GM12891 (cell line): ENCODE data around the gene CD44.

ENCODE experiments used
- DNase-seq: peaks from one replicate; pipeline ENCODE4 v3.0.0; 2011; ENCODE audit warnings: low spot score; ENCODE audit not compliant: insufficient read length
- FAIRE-seq: peaks from 2 replicates; lab custom pipeline; 2011; peaks lifted over from hg19 to GRCh38; lab: Jason Lieb, UNC
- PAX5 ChIP-seq: IDR thresholded peaks from 2 replicates; pipeline ENCODE4 v1.6.1; 2011; ENCODE audit warnings: low read length, moderate library complexity, mild to moderate bottlenecking; ENCODE audit not compliant: insufficient read depth, severe bottlenecking
- POLR2A ChIP-seq: IDR thresholded peaks from 2 replicates; pipeline ENCODE4 v1.6.1; 2011; ENCODE audit warnings: low read depth, low read length, control low read depth
- POLR2AphosphoS5 ChIP-seq: IDR thresholded peaks from 2 replicates; pipeline ENCODE4 v1.6.1; 2011; ENCODE audit warnings: low read depth, low read length, control low read depth
- POU2F2 ChIP-seq: IDR thresholded peaks from 2 replicates; pipeline ENCODE4 v1.6.1; 2011; ENCODE audit warnings: low read depth, mild to moderate bottlenecking, control low read depth, low read length, moderate library complexity
- SPI1 ChIP-seq: IDR thresholded peaks from 2 replicates; pipeline ENCODE4 v1.6.1; 2011; ENCODE audit warnings: low read depth, low read length, control low read depth
- TAF1 ChIP-seq: IDR thresholded peaks from 2 replicates; pipeline ENCODE4 v1.6.1; 2011; ENCODE audit warnings: low read depth, low read length, control low read depth

The CD44 gene

DNA sequence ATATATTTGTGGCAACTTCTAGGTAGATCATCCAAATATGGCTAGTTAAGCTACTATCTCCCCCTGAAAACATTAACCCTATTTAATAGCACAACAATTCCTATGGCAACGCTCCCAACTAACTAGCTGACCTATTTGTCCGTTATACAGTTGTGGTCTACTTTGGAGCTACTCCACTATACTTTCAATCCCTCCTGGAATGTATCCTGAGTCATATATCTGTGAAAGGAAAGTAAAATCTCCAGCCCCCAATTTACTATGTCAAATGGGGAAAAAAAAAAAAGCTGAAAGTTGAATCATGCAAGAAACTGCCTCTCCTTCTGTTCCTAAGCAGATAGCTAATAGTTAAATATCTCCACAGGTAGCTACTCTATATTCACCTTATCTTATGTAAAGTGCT, 128.5 kb downstream of the CD44 start:
- TF ChIP-seq POLR2A, result no peak
- TF ChIP-seq PAX5, result no peak
- no peak for TF ChIP-seq SPI1
- no peak for TF ChIP-seq TAF1
- no peak for TF ChIP-seq POLR2AphosphoS5
- TF ChIP-seq POU2F2, result no peak
- no peak for FAIRE-seq
- no peak for DNase-seq

DNA sequence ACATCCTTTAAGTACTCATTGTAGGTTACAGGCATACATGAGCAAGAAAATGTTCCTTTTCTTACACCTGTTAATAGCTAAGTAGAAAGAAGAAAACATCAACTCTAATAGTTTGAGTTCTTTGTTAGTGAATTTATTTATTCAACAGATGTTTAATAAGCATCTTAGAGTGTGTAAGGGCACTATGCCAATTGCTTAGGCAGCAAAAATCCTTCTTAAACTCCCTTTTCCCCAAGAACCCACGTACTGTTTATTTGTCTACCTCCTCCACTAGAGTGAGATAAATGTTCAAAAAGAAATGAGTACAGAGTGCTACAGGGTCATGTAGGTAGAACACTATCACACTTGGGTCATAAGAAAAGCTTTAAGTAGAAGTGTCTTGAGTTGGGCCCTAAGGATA, 131.4 kb downstream of the CD44 start:
- TF ChIP-seq PAX5 (no peak), POLR2AphosphoS5 (no peak), SPI1 (no peak), TAF1 (no peak), POLR2A (no peak), POU2F2 (no peak)
- DNase-seq (no peak), FAIRE-seq (peak; percentile 43)

DNA sequence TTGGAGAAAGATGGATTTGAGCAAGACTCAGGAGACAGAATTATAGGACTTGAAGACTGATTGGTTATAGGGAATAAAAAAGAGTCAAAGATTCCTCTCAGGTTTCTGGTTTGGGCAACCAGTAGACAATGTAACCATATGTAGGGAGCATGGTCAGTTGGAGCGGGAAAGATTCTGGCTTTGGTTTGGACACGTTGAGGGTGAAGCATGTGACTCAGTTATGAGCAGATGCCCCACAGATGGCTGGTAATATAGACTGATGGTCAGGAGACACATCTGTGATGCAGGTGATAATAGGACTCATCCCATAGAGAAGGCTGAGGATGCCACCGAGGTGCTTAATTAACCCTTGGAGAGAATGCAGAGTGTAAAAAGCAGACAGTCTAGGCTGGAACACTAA, 132.1 kb downstream of the CD44 start:
- peak; percentile 77 for FAIRE-seq
- TF ChIP-seq POLR2AphosphoS5 (no peak), TAF1 (no peak), SPI1 (no peak), POU2F2 (no peak), POLR2A (no peak)
- DNase-seq, result no peak

DNA sequence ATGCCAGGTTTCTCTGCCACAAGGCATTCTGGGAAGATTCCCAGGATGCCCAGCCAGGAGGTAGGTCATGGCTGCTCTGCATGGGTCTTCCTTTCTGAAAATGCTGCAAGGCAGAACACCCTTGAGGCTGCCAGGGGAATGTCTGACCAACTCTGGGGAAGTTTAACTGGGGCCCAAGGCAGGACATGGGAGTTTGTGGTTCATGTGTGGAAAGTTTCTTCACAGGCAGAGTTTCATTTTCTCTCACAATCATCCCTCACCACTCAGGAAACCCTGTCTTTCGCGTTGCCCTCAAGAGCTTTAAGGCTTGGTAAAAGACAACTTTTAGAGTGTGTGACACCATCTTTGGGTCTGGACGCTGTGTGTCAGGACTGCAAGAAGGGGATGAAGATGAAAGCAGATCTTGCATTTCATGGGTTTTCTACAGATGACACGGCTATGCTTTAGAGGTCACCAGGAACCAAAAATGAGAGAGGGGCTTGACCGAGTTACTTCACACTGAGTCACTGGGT, 133.5 kb downstream of the CD44 start:
- TF ChIP-seq SPI1, result no peak
- TF ChIP-seq POU2F2, result peak; percentile 64; the same call in 1 of the 2 replicates
- TF ChIP-seq PAX5, result no peak
- peak; percentile 92 for FAIRE-seq
- DNase-seq, result peak; percentile 17

DNA sequence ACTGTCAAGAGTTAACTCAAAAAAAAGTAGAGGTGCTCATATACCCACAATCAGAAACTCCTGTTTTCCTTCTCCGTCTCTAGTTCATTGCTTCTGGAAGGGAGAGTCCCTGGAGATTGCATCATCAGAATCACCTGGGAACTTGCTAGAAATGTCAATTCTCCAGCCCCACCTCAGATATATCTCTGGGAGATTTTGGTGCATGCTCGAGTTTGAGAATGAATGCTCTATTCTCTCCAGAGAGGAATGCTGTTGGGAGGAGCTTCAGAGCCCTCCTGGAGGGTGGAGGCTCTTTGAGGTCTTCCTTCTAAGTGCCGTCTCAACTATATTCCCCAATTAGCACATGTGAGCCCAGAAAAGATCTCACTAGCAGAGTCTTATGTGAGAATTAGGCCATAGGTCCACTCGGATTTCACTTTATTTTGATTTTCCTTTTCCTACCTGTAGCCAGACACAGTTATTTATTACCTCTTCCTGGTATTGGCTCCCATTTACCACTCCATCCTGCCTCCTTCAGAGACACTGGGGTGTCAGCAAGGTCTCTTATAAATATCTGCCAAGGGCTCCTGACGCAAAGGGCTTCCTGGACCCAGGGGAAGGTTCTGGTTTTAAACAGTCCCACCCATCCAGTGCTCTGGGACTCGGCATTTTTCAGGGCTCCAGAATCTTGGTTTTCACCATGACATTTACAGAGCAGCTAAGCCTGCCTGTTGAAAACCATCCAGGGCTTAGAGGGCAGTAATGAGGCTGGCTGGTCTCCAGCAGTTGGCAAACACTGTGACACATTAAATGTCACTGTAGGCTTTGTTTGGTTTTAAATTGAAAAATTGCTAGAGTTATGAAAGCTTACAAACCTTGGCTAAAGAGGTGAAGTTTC, 136.2 kb downstream of the CD44 start:
- TF ChIP-seq SPI1, result no peak
- TF ChIP-seq POU2F2, result no peak
- TF ChIP-seq TAF1, result no peak
- TF ChIP-seq POLR2A, result no peak
- no peak for TF ChIP-seq PAX5
- TF ChIP-seq POLR2AphosphoS5, result no peak
- FAIRE-seq, result no peak
- no peak for DNase-seq

DNA sequence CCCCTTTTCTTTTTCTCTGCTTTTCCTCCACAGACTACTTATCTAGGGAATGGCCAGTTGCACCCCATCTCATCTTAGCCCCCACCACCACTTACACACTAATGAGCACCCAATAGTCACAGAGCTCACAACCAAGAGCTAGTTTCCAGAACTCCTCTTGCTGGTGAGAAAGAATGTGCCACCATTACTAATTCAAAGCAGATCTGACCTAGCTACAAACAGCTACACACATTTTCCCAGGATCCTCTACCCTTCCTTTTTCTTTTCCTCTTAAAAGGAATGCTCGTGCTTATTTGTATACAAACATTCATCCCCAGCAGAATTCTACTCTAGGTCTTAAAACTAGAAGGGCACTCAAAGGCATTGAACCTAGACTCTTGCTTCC, 136.8 kb downstream of the CD44 start:
- FAIRE-seq (no peak), DNase-seq (no peak)
- TF ChIP-seq SPI1, result no peak
- TF ChIP-seq TAF1, result no peak
- TF ChIP-seq POU2F2, result no peak
- no peak for TF ChIP-seq POLR2AphosphoS5
- no peak for TF ChIP-seq POLR2A

DNA sequence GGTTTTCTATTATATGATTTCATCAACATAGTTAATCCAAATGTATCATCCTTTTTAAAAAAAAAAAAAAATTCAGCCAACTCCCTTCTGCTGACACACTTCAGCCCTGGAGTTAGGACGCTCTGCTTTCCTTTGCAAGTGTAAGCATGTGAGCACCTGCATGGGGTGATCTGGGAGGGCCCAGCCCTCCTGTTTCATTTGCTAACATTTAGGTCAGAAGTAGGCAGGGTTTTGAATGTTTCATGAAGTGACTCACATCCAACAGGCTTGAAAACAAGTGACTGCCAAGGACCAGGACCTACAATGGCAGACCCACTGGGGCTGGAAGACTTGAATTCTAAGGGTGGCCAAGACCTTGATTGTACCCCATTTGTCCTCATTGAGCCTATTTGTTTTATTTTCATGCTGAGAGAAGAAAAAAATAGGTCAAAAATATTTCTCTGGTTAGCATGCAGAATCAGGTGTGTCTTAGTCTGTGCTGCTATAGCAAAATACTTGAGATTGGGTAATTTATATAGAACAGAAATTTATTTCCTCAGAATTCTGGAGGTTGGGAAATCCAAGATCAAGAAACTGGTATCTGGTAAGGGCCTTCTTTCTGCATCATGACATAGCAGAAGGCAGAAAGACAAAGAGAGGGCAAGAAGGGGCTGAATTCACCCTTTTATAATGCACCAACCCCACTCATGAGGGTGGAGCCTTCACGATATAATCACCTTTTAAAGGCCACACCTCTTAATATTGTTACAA, 137.6 kb downstream of the CD44 start:
- DNase-seq (no peak), FAIRE-seq (no peak)

DNA sequence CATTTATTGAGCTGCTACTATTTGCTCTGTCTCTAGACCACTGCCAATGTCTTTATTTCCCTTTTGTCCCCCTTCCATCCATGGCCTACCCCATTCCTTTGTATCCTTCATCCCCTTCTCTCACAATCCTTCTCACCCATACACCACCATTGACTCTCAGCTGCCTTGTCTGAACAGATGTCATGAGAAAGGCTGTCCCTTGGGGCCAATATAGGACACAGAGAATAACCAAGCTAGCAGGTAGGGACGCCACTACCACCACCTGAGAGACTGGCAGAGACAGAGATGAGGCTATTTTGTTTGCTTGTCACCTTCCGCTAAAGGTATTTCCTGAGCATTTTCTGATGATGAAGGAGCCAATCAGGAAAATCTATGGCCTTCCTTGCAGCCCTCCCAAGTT, 138.9 kb downstream of the CD44 start:
- TF ChIP-seq POLR2AphosphoS5, result no peak
- peak; percentile 47 for FAIRE-seq

More for the DNA sequence above, 137.6 kb downstream of the CD44 start:
- no peak for TF ChIP-seq TAF1
- no peak for TF ChIP-seq PAX5
- TF ChIP-seq SPI1, result no peak
- no peak for TF ChIP-seq POU2F2
- TF ChIP-seq POLR2AphosphoS5, result no peak
- TF ChIP-seq POLR2A, result no peak

DNA sequence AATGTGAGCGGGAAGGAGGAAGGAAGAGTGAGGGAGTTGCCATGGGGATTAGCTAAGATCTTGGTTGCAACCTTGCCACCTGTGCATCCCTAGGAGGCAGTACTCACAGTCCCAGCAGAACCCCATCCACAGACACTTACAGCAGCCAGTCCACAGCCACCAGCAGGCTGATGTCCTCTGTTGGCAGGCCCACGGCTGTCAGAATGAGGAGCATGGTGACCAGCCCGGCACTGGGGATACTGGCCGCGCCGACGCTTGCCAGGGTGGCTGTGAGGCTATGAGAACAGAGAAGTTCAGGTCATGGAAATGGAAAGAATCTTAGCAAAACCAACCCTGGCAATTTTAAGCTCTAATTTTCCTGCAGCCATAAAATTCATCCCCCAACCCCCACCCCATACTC, 141.8 kb downstream of the CD44 start:
- FAIRE-seq, result no peak
- TF ChIP-seq POLR2A, result no peak
- no peak for TF ChIP-seq POLR2AphosphoS5
- TF ChIP-seq PAX5, result no peak
- TF ChIP-seq TAF1, result no peak
- no peak for TF ChIP-seq SPI1
- no peak for TF ChIP-seq POU2F2
- no peak for DNase-seq

More for the DNA sequence above, 138.9 kb downstream of the CD44 start:
- no peak for DNase-seq
